ENCODE results near the gene PIR. TPM values are rescaled to one million over a fixed set of nuclear protein-coding genes. Genes with fewer than 3 reads are reported as not detected.

PIR gene
- polyA plus RNA-seq, 1 donor, result 5.6 TPM

DNA sequence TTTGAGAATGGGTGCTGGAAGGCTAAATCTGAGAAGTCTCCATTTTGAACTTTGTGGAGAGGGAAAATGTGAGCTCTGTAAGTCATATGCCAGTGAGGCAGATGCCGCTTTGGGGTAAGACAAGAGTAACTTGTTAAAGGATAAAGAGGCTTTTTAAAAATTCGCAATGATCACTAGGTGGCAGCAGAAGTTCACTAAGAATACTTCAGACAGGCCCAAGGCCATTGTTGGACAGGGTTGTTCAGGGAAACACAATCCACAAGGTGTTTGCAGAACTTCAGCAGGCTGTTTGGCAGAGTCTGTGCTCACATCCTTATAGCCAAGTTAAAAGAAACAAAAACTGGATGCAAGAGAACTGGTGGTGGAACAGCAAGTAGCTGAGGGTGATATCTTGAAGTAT is 144.1 kb downstream of the PIR start:
- peak; percentile 70 for DNase-seq

DNA sequence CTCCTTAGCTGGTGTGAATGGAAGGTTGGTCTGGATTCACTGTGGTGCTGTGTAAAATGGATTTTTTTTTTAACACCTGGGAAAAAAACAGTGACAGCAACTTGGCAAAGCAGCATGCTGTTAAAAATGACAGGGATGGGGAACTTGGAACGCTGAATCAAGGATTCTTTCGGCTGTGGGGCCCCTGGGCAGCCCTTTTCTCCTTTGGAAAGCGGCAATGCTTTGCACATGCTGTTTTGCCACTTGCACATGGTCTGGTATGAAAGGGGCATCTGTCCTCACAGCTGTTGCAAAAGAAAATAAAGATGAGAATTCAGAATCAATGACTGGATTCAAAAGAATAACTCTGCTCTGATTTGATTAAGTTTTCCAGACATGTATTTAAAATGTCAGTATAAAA is 147.2 kb downstream of the PIR start:
- no peak for DNase-seq

DNA sequence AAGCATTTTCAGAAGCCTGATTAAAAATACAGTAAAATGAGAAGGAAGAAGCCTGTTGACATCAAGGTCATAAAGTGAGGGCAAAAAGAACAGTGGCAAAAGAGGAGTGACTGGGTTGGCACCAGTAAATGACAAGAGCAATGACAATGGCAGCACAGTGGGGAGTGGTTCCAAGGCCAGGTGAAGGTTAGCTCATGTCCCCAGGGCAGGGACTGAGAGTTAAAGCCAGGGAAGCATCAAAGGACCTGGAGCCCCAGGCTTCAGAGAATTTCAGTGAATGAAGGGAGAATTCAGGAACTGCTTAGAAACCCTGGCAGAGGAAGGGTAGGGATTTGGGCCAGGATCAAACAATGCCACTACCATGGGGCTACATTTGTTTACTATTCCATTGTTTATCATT is 149.0 kb downstream of the PIR start:
- no peak for DNase-seq

DNA sequence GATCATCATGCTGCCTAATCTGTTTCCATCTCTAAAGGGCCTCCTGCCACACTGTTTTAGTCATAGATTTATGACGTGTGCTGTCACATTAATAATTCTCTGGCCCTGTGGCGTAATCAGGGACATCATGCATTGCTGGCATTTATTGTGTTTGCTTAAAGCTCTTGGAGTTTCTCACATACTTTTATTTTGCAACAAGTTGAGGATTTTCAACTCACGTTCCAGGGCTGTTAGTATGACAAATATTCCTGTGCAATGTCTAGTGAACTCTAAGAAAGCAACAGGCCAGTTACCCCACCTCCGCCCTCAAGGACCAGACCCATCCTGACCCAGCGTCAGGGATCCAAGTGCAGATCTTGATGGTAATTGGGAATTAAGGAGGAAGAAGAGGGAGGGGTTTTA is 150.1 kb downstream of the PIR start:
- DNase-seq, result no peak

DNA sequence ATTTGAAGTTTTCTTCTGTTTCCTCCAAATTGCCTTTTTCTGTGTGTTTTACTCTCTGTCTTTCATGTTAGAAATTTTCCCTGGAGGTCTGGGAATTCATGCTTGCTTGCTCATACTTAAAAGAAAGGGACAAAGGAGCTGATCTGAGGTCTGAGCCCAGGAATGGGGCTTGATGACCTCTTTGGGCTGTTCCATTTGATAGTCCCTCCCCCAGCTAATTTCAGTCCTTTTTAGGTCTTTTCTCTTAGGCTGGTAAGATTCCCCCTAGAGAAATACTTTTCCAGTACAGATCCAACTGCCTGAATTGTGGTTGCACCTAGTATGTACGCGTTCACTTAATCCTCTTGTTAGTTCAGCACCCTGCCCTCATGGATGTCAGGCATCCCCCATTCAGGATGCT is 152.3 kb downstream of the PIR start:
- DNase-seq, result no peak

DNA sequence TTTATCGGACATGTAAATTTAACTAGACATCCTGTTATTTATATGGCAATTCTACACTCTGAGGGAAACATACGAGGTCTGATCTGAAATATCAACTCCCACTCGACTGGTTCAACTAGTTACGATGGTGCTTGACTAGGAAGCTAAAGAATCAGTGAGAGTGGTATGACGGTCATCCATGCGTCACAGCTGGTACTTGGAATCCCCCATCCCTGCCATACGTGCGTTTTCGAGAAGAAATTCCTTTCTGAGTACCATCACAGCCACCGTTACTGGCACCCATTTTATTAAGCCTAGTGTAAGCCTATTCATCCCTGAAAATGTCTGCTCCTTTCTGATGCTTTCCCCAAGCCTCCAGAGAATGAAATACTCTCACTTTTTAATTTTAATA is 157.1 kb downstream of the PIR start:
- DNase-seq, result peak; percentile 28

DNA sequence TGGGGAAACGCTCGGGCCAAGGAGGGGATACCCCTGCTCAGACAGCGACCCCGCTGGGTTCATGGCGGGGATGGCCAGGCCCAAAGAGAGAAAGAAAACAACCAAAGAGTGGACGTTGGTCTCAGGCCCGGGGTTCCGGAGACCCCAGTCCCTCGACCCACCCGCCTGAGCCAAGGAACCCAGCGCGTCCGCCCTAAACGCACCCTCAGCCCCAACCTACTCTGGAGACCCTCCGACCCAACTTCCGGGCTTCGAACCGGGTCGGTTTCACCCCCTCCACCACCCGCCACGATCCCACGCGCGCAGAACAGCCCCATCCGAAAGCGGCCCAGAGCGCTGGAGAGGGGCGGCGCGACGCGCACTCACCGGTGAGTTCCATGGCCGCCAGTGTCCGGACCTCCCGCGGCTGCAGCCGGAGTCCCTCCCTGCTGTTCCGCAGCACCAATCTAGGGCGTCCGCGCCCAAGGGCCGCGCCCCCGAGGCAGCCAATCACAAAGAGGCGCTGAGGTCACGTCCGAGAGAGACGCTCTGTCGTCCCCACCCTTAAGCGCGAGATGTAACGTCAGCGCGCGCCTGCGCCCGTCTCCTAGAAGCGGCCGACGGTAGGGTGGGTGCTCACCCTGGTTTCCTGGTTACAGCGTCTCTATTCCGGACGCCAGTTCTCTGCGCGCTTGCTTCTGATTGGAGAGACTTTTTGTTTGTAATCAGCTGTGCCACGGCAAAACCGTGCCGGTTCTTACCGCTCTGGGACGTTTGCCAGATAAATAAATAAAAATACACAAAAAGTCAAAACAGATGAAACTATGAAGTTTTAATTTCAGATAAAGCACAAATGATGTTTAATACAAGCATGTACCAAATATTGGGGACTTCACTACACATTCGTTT is 157.8 kb downstream of the PIR start, which contains the start of gene PIGA:
Gene PIGA, minus strand, starts transcription at position 389 of the 888 bp plus-strand sequence. CDS start 3,593 bp downstream, outside the sequence.
- peak; percentile 93 for DNase-seq

Other genes starting within 250 kb of the PIR start
- gene ASB9, start 223.2 kb downstream of the PIR start, polyA plus RNA-seq (ENCODE audit: insufficient read length), result 13.3 TPM
- 0.08 TPM for gene ASB11, start 177.7 kb downstream of the PIR start, polyA plus RNA-seq (ENCODE audit: insufficient read length)
- gene PIGA, start 157.8 kb downstream of the PIR start, polyA plus RNA-seq (ENCODE audit: insufficient read length), result 19.6 TPM
- 0.55 TPM for gene VEGFD, start 108.9 kb downstream of the PIR start, polyA plus RNA-seq (ENCODE audit: insufficient read length)
- 0.55 TPM for gene BMX, start 7.5 kb upstream of the PIR start, polyA plus RNA-seq (ENCODE audit: insufficient read length)
- 55.0 TPM for gene ACE2, start 107.6 kb upstream of the PIR start, polyA plus RNA-seq (ENCODE audit: insufficient read length)
- gene CLTRN, start 171.5 kb upstream of the PIR start, polyA plus RNA-seq (ENCODE audit: insufficient read length), result 21.4 TPM
- gene CA5B, start 244.9 kb upstream of the PIR start, polyA plus RNA-seq (ENCODE audit: insufficient read length), result 12.3 TPM